GM18870 (cell line): ENCODE results near the gene THTPA.
"Not testable (repeated sequence)": the region's sequence is repeated elsewhere in the genome, so short reads cannot be mapped to it uniquely, and the experiment has no call there.

ENCODE experiments used
- ATAC-seq: cut with Tn5 transposase; IDR thresholded peaks from one replicate; pipeline ENCODE4 v1.9.1; 2021; ENCODE audit warnings: moderate library complexity; ENCODE audit not compliant: unreplicated experiment

Gene THTPA

GRCh38 chr14:23533652-23534435 is 22.2 kb upstream of the THTPA start:
- no peak for ATAC-seq

- ATAC-seq: no peak
Measured at GRCh38 chr14:23535943-23536342, 20.1 kb upstream of the THTPA start.

DNA sequence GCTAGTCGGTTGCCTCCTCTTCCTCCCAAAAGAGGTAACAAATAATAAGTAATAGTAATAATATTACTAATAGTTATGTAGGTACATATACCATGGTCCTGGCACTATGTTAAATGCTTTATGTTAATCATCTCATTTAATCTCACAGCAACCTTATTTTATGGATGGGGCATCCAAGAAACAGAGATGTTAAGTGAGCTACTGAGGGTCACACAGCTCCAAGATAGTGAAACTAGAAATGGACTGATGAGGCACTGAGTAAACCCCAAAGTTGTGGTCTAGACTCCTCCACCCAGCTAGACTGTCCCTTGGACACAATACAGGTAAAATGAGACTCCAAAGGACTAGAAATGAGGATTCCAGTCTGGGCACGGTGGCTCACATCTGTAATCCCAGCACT is 19.6 kb upstream of the THTPA start:
- ATAC-seq: no peak

DNA sequence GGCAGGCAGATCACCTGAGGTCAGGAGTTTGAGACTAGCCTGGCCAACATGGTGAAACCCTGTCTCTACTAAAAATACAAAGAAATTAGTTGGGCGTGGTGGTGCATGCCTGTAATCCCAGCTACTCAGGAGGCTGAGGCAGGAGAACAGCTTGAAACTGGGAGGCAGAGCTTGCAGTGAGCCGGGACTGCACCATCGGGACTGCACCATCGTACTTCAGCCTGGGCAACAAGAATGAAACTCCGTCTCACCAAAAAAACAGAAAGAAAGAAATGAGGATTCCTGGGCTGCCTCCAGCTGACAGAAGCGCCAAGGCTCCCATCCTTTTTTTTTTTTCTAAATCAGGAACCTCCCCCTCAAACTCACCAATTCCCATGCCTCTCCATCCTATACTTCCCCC is 19.2 kb upstream of the THTPA start:
- ATAC-seq: not testable (repeated sequence)

DNA sequence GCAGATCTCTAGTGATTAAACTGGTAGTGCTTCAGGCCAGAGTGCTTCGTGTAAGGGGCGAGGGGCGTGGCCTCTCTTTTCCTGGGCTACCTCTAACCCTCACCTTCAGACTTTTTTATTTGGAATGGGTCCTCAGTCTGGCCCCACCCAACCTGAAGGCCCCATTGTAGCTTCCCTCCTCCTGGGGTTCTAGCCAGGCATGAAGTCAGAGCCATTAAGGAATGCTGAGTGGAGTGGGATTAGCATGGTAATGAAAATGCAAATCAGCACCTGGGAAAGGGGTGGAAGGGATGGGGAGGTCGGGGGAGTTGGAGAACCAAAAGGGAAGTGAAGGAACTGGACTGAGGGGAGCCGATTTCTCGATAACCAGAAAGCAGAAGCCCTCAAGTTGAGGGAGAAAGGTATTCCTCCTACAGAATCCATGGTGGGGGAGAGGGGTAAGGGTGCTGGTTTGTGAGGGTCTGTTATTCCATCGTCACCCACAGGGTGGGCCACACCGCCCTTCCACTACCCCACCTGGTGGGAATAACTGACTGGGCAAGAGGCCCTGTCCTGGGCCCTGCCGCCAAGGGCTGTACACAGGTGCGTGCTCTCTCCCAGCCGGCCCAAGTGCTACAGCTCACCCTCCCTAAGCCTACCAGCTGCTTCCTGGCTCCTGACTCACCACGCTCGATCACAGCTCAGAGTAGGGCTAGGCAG is 18.6 kb upstream of the THTPA start:
- no peak for ATAC-seq

- ATAC-seq: no peak
Measured at GRCh38 chr14:23538050-23538718, 17.9 kb upstream of the THTPA start.

DNA sequence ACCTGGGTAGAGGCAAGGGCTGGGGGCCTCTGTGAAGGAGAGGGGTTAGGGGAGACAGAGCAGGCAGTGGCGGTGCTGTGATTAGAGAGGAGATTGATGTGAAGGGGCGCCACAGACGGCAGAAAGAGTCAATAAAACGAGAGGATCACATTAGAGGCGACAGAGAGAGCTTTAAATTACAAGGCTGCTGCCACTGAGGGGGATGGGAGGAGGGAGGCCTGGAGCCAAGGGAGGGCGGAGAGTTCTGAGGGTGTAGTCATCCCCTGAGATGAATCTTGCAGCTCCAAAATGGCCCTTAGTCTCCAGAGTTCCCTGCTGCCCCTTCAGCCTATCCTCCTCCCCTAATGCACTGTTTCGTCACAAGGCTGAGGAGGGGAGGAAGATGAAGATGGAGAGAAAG is 17.3 kb upstream of the THTPA start:
- ATAC-seq: no peak

- no peak for ATAC-seq
Measured at GRCh38 chr14:23539248-23540140, 16.6 kb upstream of the THTPA start.

- no peak for ATAC-seq
Measured at GRCh38 chr14:23540141-23540469, 16.0 kb upstream of the THTPA start.

GRCh38 chr14:23542261-23542660 is 13.8 kb upstream of the THTPA start:
- no peak for ATAC-seq

- ATAC-seq: no peak
Measured at GRCh38 chr14:23543403-23543802, 12.7 kb upstream of the THTPA start.

DNA sequence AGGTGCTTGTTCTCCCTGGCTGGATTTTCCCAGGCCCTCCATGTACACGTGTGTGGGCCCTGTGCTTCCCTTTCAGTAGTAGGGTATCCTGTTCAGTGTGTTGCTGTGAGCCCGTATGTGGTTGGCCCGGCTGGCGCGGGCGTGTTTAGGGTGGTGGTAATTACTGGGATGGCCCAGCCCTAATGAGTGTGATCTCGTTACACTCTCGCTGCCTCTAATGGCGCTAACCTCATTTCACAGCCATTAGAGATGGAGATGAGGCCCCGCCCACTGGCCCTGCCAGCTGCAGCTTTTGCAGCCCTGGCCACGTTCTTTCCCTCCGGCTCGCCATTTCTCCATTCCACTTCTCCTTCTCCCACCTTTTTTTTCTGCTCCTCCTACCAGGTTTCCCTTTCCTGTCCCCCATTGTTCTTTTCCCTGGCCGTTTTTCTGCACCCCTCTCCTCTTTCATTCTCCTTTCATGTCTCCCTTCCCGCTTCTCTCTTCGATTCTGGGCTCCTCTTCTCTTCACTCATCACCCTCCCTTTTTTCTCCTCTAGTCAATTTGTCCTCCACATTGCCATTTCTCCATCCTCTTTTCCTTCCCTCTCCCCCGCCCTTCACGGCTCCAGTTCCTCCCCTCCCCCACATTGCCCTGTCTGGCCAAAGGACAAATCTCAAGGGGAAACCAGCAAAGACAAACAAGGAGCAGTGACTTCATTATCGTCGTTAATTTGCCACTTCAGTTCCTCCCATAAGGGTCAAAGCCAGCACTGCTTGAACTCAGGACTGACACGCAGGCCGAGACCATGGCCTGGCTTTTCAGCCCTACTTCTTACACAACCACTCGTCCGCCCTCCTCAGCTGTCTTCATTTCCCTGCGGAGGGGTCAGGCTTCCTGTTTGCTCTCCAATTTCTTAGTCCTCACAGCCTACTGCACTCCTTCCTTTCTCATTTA is 11.3 kb upstream of the THTPA start:
- ATAC-seq: no peak

DNA sequence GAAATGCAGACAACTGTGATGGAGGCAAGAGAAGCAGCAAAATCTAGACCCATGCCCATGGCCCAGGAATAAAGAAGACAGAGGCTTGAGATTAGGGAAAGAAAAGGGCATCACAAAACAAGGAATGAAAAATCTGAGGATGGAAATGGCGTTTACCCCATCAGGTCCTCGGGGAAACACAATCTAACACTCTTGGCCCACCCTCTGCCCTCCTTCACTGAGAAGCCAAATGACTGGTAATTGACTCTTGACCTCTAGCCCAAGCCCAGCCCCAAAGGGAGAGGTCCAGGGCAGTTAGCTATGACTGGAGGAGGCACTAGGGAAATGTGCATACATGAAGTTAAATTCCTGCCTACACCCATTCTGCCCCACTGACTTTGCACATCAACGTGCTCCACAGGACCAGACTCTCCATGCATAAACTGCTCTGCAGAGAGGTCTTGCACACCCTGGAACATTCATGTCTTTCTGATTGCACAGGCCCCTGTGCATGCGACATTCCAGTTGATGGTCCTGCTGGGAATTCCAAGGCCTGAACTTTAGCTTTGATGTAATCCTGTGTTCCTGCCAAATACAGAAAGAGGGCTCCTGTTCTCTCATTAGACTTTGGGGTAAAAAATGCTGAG is 10.2 kb upstream of the THTPA start:
- ATAC-seq: no peak

DNA sequence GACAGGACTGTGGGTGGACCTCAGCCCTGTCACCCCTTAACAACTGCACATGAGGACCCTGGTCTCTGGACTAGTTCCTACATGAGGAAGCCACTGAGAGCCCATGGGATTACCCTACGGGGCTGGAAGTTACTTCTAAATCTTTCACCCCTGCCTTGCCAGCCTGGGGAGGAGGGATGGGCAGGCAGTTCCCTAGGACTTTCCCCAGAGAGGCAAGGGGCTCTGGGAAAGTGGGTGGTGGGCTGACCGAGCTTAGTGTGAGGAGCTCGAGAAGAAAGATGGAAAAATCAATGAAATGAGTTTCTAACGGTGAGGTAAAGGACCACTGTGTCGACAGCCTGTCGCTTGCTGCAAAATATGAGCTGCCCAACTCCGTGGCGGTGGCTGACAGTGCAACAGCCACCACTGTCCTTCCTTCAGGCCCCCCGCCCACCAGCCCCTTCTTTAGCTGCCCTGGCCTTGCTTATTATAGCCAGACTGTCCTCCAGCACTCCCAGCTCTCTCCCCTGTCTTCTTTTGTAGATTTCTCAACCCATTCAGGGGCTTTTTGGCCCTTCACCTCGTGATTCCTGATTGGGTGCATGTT is 9.5 kb upstream of the THTPA start:
- no peak for ATAC-seq

DNA sequence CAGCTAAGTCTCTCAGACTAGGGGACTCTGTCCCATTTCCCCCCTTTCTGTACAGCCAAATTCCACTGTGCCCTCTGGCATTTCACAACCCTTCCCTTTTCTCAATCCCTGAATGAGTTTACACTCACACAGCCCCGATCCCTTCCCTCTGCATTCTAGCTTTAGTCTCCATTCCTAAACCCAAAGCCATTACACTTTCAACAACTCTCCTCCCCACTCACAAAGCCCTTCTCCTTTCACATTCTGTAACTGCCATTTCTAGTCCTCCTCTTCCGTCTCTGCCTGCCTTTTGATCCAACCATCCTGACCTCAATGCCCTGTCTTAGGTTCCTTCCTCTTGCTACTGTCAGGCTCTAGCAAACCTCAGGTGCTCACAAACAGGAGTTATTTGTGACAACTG is 8.1 kb upstream of the THTPA start:
- ATAC-seq: no peak

GRCh38 chr14:23548351-23549318 is 7.4 kb upstream of the THTPA start:
- no peak for ATAC-seq

- ATAC-seq: no peak
Measured at GRCh38 chr14:23550131-23550811, 5.8 kb upstream of the THTPA start.
